Astrocyte of the spinal cord (primary cell): Measurements from ENCODE around the gene SNAP25.

Source experiments
- DNase-seq: peaks from one replicate; pipeline ENCODE4 v3.0.0; 2011; ENCODE audit warnings: low read depth, low spot score
- H3K4me3 ChIP-seq: 2 replicates; pipeline ENCODE4 v1.5.1; 2011; ENCODE audit warnings: low read depth, mild to moderate bottlenecking, low read length, moderate library complexity
- in situ Hi-C: cut with HindIII; loops from 2 replicates; pipeline ENCODE4 v1.10.0; 2017; ENCODE audit warnings: low sequenced_read_pairs
- TF ChIP-seq, protein P1 (sequence below): IDR thresholded peaks from 2 replicates; pipeline ENCODE4 v1.5.1; 2012; ENCODE audit warnings: low read depth, mild to moderate bottlenecking, low read length, inconsistent platforms

Gene SNAP25

DNA sequence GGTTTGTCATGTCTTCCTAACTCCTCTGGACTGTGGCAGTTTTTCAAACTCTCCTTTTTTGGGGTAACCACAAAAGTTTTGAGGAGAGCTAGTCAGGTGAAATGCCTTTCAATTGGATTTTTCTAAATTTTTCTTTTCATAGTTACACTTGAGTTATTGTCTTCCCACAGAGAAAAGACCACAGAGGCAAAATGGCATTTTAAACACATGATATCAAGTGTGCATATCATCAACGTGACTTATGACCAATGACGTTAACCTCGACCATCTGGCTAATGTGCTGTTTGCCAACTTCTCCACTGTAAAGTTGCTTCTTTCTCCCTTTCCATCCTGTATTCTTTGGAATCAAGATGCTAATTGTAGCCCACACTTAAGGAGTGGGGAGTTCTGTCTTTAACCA is 41.3 kb upstream of the SNAP25 start:
- peak; percentile 39 for DNase-seq
- H3K4me3 ChIP-seq, result no peak overlapping the region
- TF ChIP-seq, protein P1, sequence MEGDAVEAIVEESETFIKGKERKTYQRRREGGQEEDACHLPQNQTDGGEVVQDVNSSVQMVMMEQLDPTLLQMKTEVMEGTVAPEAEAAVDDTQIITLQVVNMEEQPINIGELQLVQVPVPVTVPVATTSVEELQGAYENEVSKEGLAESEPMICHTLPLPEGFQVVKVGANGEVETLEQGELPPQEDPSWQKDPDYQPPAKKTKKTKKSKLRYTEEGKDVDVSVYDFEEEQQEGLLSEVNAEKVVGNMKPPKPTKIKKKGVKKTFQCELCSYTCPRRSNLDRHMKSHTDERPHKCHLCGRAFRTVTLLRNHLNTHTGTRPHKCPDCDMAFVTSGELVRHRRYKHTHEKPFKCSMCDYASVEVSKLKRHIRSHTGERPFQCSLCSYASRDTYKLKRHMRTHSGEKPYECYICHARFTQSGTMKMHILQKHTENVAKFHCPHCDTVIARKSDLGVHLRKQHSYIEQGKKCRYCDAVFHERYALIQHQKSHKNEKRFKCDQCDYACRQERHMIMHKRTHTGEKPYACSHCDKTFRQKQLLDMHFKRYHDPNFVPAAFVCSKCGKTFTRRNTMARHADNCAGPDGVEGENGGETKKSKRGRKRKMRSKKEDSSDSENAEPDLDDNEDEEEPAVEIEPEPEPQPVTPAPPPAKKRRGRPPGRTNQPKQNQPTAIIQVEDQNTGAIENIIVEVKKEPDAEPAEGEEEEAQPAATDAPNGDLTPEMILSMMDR, result no peak
- in situ Hi-C loops, result no loop called here

DNA sequence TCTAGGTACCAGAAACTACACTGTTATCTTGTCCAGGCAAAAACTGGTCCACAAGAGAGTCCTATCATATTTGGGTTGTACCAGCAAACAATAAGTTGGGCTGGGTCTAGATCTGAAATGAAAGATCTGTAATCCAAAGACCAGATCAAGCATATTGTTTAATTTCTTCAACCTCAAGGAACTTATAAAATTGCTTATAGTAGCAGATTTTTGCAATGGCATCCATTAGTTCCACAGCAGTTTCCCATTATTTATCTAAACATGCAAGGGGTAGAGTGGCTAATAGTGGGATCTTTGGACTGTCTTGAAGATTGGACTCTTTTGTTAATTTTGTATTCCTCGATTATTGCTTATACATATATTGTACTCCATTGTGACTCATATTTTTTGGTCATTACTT is 40.5 kb upstream of the SNAP25 start:
- DNase-seq, result no peak
- TF ChIP-seq, protein P1, result no peak
- H3K4me3 ChIP-seq, result no peak overlapping the region
- in situ Hi-C loops, result no loop called here

DNA sequence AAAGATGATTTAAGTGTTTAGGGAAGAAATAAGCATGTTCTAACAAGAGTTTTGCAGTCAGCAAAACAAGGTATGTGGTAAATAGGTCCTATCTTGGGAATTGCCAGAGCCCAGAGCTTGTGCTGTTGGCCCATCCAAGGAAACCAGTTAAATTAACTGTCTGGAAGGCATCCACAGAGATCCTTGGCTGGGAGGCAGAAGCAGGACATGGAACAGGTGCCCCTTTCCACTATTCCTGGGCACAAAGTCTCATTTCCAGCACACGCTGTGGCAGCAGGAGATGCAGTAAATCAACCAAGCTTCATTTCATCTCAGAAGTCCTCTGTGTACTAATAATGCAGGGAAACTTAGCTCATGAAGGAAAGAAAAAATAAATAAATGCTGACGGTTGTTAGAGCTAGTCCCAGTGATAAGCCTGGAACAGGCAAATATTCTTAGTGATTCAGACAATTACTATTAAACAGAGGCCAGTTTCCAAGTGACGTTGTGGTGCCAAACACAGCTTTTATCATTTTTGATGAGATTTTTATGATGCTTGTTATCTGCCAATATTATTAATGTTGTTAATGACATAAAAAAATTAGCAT is 39.8 kb upstream of the SNAP25 start:
- no peak overlapping the region for H3K4me3 ChIP-seq
- TF ChIP-seq, protein P1, result no peak
- in situ Hi-C loops, result no loop called here
- DNase-seq, result no peak

DNA sequence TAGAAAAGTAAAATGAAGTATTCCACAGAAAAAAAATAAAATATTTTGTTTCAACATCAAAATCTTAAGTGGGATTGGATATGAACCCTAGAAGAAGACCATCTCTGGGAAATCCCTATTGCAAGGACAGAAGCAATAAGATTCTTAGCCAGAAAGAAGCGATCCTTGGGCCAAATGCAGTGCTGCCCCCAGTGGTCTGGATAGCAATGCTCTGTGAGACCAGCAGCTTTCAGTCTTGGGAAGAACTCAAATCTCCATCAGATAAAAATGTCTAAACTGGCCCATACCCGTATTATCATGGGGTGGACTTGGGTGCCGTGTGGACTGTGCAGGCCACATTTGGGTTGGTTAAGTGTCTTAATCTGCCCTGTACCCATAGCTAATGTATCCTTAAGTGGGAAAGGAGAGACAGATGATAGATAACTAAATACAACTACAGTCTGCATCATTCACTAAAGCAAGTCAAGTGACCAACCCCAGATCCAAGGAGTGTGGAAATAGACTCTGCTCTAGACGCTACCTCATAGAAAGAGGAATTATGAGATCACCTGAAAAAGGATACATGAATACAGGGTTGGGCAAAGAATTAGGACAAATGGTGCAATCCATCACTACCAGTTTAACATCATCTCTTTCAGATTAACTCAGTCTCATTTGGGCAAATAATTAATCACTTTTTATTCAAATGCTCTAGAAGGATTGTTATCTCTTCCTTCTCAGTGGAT is 38.9 kb upstream of the SNAP25 start:
- H3K4me3 ChIP-seq, result no peak overlapping the region
- DNase-seq, result no peak
- TF ChIP-seq, protein P1, result peak; percentile 62
- in situ Hi-C loops, result no loop called here

DNA sequence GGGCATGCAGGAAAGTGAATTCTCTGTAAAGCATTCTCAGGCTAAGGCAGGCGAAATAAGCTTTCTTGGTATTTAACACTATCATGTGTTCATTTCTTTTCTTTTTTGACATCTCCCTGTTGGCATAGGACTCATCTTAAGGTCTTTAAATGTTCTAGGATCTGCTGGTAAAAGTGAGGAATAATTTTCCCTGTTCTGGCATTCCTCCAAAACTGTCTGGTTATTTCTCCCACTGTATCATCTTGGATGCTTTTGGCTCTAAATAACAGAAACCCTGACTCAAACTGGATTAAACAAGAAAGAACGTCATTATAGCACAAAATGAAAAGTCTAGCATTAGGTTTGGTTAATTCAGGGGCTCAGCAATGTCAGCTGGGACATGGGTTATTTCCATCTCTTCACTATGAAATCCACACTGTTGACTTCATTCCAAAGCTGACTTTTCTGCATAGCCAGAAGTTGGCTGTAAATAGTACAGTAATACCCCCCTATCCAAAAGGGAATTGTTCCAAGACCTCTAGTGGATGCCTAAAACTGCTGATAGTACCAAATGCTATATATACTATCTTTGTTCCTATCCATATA is 37.9 kb upstream of the SNAP25 start:
- in situ Hi-C loops, result no loop called here

DNA sequence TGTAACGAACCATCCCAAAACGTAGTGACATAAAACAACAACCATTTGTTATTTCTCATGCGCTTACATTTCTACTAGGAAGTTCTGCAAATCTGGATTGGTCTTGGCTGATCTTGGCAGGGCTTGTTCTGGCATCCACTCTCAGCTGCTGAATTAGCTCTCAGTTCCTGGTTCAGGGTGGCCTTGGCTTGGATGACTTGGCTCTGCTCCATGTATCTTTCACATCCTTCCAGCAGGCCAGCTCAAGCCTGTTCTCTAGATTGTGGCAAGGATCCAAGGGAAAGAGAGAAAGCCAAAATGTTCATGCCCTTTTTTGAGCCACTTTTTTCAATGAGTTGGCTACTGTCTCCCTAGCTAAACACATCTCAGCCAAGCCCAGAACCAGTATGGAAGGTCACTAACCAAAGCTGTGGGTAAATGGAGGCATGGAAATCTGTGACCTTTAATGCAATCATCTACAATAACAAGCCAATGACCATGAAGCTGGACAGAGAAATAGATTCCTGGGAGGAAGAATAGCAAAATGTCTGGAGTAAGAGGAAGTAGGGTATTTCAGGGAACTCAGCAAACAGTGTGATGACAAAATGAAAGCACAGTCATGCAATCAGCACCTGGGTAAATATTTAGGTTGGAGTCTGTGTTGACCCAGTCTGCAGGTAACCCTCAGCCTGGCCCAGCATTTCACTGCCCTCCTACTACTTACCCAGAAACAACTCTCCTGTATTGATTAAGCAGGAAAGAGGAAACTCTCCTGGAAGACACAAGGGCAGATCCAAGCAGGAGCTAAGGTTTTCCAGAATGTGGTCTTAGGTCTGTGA is 32.7 kb upstream of the SNAP25 start:
- no peak for DNase-seq
- TF ChIP-seq, protein P1, result no peak
- H3K4me3 ChIP-seq, result no peak overlapping the region
- in situ Hi-C loops, result no loop called here

More for the DNA sequence above, 37.9 kb upstream of the SNAP25 start:
- H3K4me3 ChIP-seq, result no peak overlapping the region
- TF ChIP-seq, protein P1, result no peak
- DNase-seq, result no peak
